Fibroblast of lung (primary cell): Measurements from ENCODE around the gene DBNDD1. TPM values are rescaled to one million over a fixed set of nuclear protein-coding genes. Genes with fewer than 3 reads are reported as not detected.

Experiments used
- DNase-seq, 2 donors: peaks; one replicate each; pipeline versions ENCODE4 v3.0.0 to v3.0.0-alpha.2; 2010; ENCODE audit warnings: low read depth in 2 of 2
- H2AFZ ChIP-seq: 2 replicates; pipeline ENCODE4 v1.5.1; 2012; ENCODE audit warnings: low read length, control low read depth, inconsistent platforms
- H3K27ac ChIP-seq: 2 replicates; pipeline ENCODE4 v1.5.1; 2011; ENCODE audit warnings: low read length, control low read depth; ENCODE audit not compliant: insufficient read depth
- H3K27me3 ChIP-seq: 2 replicates; pipeline ENCODE4 v1.5.1; 2011; ENCODE audit warnings: mild to moderate bottlenecking, low read length; ENCODE audit not compliant: control insufficient read depth, insufficient read depth
- H3K36me3 ChIP-seq: 2 replicates; pipeline ENCODE4 v1.5.1; 2011; ENCODE audit warnings: low read length; ENCODE audit not compliant: control insufficient read depth, insufficient read depth
- H3K4me1 ChIP-seq: 2 replicates; pipeline ENCODE4 v1.5.1; 2011; ENCODE audit warnings: low read length; ENCODE audit not compliant: control insufficient read depth, insufficient read depth; ENCODE audit errors: extremely low read depth
- H3K4me2 ChIP-seq: 2 replicates; pipeline ENCODE4 v1.5.1; 2011; ENCODE audit warnings: low read length, control low read depth; ENCODE audit not compliant: insufficient read depth; ENCODE audit errors: extremely low read depth
- H3K4me3 ChIP-seq, 4 experiments: fragments of 200-600 bp in 1 of 4; sonication (generic) in 1 of 4; replicated peaks in 1 of 4; 2 replicates each; pipeline ENCODE4 v1.5.1; 2011 to 2016; ENCODE audit warnings: low read length in 4 of 4, low read depth in 3 of 4, mild to moderate bottlenecking in 3 of 4, control low read depth in 2 of 4, inconsistent platforms in 1 of 4, mixed read lengths in 1 of 4; ENCODE audit not compliant: insufficient read depth in 1 of 4; ENCODE audit errors: control extremely low read depth in 1 of 4
- H3K79me2 ChIP-seq: 2 replicates; pipeline ENCODE4 v1.5.1; 2012; ENCODE audit warnings: mild to moderate bottlenecking, low read length, inconsistent platforms; ENCODE audit not compliant: control insufficient read depth, insufficient read depth
- H3K9ac ChIP-seq: 2 replicates; pipeline ENCODE4 v1.5.1; 2011; ENCODE audit warnings: mild to moderate bottlenecking, low read length, control low read depth; ENCODE audit not compliant: insufficient read depth
- H3K9me3 ChIP-seq: 2 replicates; pipeline ENCODE4 v1.5.1; 2012; ENCODE audit warnings: low read depth, low read length; ENCODE audit not compliant: control insufficient read depth, insufficient read depth
- H4K20me1 ChIP-seq: 2 replicates; pipeline ENCODE4 v1.5.1; 2011; ENCODE audit warnings: low read length; ENCODE audit not compliant: control insufficient read depth, insufficient read depth; ENCODE audit errors: extremely low read depth
- CTCF ChIP-seq, 2 donors: IDR thresholded peaks in 1 of 2; conservative IDR thresholded peaks in 1 of 2; 1 replicate in 1 of 2; 2 replicates in 1 of 2; pipeline ENCODE4 v1.5.1; 2011 to 2012; ENCODE audit warnings: low read length in 2 of 2, control low read depth in 1 of 2, inconsistent platforms in 1 of 2, low read depth in 1 of 2, mild to moderate bottlenecking in 1 of 2
- EZH2 ChIP-seq: IDR thresholded peaks from 2 replicates; pipeline ENCODE4 v1.5.1; 2012; ENCODE audit warnings: low read length, control low read depth, mild to moderate bottlenecking; ENCODE audit errors: missing control alignments
- polyA plus RNA-seq, 2 donors: library from polyadenylated mRNA; depleted of rRNA in 1 of 2; stranded (reverse) in 1 of 2; unstranded in 1 of 2; fragments of >200 nt; gene quantifications; 2 replicates each; pipeline ENCODE4 v1.2.1, GENCODE V29; 2011 to 2012; ENCODE audit warnings: missing spikeins in 1 of 2
- total RNA-seq: library from RNA; depleted of rRNA; stranded (reverse); fragments of >200 nt; gene quantifications from 2 replicates; pipeline ENCODE4 v1.2.1, GENCODE V29; 2014

Gene DBNDD1
- total and polyA plus RNA-seq, 2 donors (not counting 1 experiment from before 2014, with no cell fraction given): 2.1 to 3.6 TPM

- no peak overlapping the region for H2AFZ ChIP-seq
- H4K20me1 ChIP-seq: no peaks in the 10 kb centered on the region
- H3K9me3 ChIP-seq: no peaks in the 10 kb centered on the region
- DNase-seq: no peak
- H3K4me3 ChIP-seq: no peak overlapping the region
- H3K27ac ChIP-seq: no peak overlapping the region
- H3K4me2 ChIP-seq: no peak overlapping the region
- peaks cover 17% of the 10 kb centered on the region for H3K36me3 ChIP-seq
- no peak for TF ChIP-seq EZH2
- no peak for TF ChIP-seq CTCF (conservative IDR thresholded peaks at IDR 0.05 in 1 of 2, IDR thresholded peaks at IDR 0.05 in 1 of 2; ENCODE audit: low read depth in 1 of 2, low read length in 2 of 2)
- H3K9ac ChIP-seq: no peak overlapping the region
- no peaks in the 10 kb centered on the region for H3K4me1 ChIP-seq
- no peaks in the 10 kb centered on the region for H3K27me3 ChIP-seq
- no peaks in the 10 kb centered on the region for H3K79me2 ChIP-seq
Observed at GRCh38 chr16:89961920-89962319, 57.3 kb downstream of the DBNDD1 start.

- H3K36me3 ChIP-seq: peaks cover 20% of the 10 kb centered on the region
- H3K79me2 ChIP-seq: no peaks in the 10 kb centered on the region
- no peaks in the 10 kb centered on the region for H4K20me1 ChIP-seq
- no peak for DNase-seq
- H3K27ac ChIP-seq: no peak overlapping the region
- H2AFZ ChIP-seq: no peak overlapping the region
- H3K9me3 ChIP-seq: no peaks in the 10 kb centered on the region
- H3K4me1 ChIP-seq: no peaks in the 10 kb centered on the region
- H3K27me3 ChIP-seq: no peaks in the 10 kb centered on the region
- no peak overlapping the region for H3K4me3 ChIP-seq
- no peak overlapping the region for H3K9ac ChIP-seq
- no peak overlapping the region for H3K4me2 ChIP-seq
- TF ChIP-seq CTCF (conservative IDR thresholded peaks at IDR 0.05 in 1 of 2, IDR thresholded peaks at IDR 0.05 in 1 of 2; ENCODE audit: low read depth in 1 of 2, low read length in 2 of 2): no peak
- no peak for TF ChIP-seq EZH2
Observed at GRCh38 chr16:89960966-89961365, 58.3 kb downstream of the DBNDD1 start.

GRCh38 chr16:89958596-89958995 lies 60.7 kb downstream of the DBNDD1 start:
- DNase-seq: no peak
- Histone ChIP-seq H3K79me2 (no peaks in the 10 kb centered on the region), H3K4me3 (no peak overlapping the region), H3K27ac (no peak overlapping the region), H3K9ac (no peak overlapping the region), H3K4me1 (no peaks in the 10 kb centered on the region), H3K9me3 (no peaks in the 10 kb centered on the region), H3K36me3 (peaks cover 23% of the 10 kb centered on the region), H3K4me2 (no peak overlapping the region), H2AFZ (no peak overlapping the region), H4K20me1 (no peaks in the 10 kb centered on the region), H3K27me3 (no peaks in the 10 kb centered on the region)
- TF ChIP-seq CTCF (conservative IDR thresholded peaks at IDR 0.05 in 1 of 2, IDR thresholded peaks at IDR 0.05 in 1 of 2; ENCODE audit: low read depth in 1 of 2, low read length in 2 of 2): no peak
- no peak for TF ChIP-seq EZH2
